Measurements from ENCODE around the gene MYO19.

Gene MYO19, protein sequence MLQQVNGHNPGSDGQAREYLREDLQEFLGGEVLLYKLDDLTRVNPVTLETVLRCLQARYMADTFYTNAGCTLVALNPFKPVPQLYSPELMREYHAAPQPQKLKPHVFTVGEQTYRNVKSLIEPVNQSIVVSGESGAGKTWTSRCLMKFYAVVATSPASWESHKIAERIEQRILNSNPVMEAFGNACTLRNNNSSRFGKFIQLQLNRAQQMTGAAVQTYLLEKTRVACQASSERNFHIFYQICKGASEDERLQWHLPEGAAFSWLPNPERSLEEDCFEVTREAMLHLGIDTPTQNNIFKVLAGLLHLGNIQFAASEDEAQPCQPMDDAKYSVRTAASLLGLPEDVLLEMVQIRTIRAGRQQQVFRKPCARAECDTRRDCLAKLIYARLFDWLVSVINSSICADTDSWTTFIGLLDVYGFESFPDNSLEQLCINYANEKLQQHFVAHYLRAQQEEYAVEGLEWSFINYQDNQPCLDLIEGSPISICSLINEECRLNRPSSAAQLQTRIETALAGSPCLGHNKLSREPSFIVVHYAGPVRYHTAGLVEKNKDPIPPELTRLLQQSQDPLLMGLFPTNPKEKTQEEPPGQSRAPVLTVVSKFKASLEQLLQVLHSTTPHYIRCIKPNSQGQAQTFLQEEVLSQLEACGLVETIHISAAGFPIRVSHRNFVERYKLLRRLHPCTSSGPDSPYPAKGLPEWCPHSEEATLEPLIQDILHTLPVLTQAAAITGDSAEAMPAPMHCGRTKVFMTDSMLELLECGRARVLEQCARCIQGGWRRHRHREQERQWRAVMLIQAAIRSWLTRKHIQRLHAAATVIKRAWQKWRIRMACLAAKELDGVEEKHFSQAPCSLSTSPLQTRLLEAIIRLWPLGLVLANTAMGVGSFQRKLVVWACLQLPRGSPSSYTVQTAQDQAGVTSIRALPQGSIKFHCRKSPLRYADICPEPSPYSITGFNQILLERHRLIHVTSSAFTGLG

GRCh38 chr17:36534840-36535668 lies at the start of gene MYO19, which contains the start of gene PIGW:
Gene MYO19, minus strand, starts transcription at chr17:36534868. Its CDS starts 2,330 bp downstream, at chr17:36532538.
Gene PIGW, plus strand, starts transcription at chr17:36534987. Its CDS starts 2,115 bp downstream, at chr17:36537102.
- DNase-seq: peak; percentile 93

- no peak for DNase-seq
These were observed 49.1 kb upstream of the MYO19 start for GRCh38 chr17:36583787-36584186.

DNA sequence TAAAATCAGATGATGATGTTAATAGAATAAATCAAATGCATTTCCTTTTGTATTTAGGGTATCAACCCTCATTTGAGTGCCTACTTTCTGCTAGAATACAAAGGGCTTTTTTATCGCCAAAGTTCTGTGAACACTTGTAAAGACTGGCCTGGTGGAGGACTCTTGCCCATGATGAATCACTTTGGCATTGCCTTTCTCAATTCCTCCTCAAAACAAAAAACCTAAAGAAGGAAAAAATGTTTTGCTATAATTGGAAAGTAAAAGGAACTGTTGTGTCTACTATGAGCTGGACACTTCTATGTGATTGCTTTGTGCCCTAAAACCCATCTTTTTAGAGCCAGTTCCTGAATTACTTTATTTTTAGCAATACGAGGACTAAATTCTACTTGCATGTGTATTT lies 44.0 kb upstream of the MYO19 start:
- DNase-seq: no peak

GRCh38 chr17:36576793-36577192 lies 42.1 kb upstream of the MYO19 start:
- no peak for DNase-seq

- no peak for DNase-seq
These were observed 40.4 kb upstream of the MYO19 start for GRCh38 chr17:36575028-36575427.

DNA sequence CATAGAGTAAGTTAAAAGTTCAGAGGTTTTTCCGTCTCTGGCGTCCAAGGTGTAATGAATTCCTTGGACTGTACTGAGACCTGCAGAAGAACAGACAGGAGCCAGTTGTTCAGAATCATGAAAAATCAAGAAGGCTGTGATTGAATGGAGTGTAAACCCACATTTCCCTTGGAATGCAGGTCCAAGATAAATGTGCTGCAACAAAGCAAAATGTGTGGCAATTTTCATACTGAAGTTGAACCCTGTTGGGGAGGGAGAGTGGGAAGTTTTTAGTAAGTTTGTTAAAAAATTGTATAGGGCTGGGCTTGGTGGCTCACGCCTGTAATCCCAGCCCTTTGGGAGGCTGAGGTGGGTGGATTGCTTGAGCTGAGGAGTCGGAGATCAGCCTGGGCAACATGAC lies 31.4 kb upstream of the MYO19 start:
- DNase-seq: no peak

- no peak for DNase-seq
These were observed 18.8 kb upstream of the MYO19 start for GRCh38 chr17:36553459-36553858.

DNA sequence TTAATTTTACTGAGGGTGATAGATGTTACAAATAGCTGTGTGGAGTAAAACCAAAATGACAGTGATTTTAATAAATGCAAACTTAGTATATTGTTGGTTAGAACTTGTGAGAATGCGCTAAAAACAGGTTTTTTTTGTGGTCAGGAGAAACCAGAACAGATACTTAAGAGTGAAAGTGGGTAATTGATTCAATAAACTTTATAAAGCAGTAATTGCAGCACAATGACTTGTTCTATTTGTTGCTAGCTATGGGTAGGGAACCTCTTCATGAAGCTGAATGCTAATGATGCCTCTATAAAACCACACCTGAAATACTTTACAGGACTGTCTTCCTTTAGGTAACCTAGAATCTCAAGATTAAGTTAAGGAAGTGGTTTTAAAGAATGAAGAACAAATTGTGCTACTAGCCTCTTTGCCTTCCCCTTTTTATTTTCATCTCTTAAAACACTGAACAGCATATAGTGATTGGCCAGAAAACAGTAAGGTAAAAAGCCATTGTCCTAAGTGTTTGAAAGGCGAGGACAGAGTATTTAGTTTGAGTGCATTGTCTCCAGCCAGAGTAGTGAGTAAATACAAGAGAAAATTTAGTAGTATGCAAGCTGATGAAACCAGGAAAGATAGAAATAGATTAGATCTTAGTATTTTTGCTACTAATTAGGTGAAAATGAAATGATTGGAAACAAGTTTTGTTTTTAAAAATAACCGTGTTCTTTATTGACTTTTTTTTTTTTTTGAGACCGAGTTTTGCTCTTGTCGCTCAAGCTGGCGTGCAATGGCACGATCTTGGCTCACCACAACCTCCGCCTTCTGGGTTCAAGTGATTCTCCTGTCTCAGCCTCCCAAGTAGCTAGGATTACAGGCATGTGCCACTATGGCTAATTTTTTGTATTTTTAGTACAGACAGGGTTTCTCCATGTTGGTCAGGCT lies 16.1 kb upstream of the MYO19 start:
- no peak for DNase-seq

GRCh38 chr17:36547776-36548175 lies 13.1 kb upstream of the MYO19 start:
- no peak for DNase-seq

GRCh38 chr17:36546418-36547093 lies 11.9 kb upstream of the MYO19 start:
- no peak for DNase-seq

GRCh38 chr17:36545465-36546417 lies 11.1 kb upstream of the MYO19 start:
- peak; percentile 99 for DNase-seq

DNA sequence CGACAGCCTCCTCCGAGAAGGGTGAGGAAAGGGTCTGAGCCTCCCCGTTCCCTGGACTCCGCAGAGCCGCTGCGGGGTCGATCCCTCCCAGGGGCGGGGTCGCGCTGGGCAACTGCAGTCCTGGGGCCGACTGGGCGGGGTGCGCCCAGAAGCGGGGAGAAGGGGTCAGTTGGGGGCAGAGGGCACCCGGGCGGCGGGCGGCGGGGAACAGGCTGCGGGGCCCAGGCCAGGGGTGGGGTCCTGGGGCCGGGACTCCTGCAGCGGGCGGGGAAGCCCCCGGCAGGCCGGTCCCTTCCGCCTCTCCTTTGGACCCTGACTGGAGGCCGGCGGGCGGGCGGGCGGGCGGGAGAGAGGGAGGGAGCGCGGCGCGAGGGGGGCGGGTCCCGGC lies 10.4 kb upstream of the MYO19 start:
- no peak for DNase-seq

GRCh38 chr17:36544307-36545076 lies 9.8 kb upstream of the MYO19 start, which contains the start of gene GGNBP2:
Gene GGNBP2, plus strand, starts transcription at chr17:36544919. Its CDS starts 806 bp downstream, at chr17:36545725.
- peak; percentile 94 for DNase-seq

GRCh38 chr17:36544044-36544306 lies 9.3 kb upstream of the MYO19 start:
- DNase-seq: peak; percentile 28

- DNase-seq: no peak
These were observed 8.1 kb upstream of the MYO19 start for GRCh38 chr17:36542755-36543154.

DNA sequence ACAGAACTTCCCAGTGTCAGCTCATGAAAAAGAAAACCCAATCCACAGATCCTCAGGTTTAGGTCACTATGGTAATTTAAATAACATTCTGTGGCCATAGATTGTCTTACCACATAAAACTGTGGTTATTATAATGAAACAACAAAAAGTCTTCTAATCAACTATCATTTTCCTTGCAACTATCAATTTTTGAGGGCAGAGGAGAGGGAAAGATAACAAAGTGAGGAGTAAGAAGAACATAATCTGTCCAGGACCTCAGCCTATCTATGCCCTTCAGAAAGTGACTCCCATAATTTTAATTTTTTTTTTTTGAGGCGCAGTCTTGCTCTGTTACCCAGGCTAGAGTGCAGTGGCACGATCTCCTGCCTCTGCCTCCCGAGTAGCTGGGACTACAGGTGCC lies 6.0 kb upstream of the MYO19 start:
- DNase-seq: no peak

GRCh38 chr17:36535669-36536081 lies 1.0 kb upstream of the MYO19 start:
- DNase-seq: no peak

DNA sequence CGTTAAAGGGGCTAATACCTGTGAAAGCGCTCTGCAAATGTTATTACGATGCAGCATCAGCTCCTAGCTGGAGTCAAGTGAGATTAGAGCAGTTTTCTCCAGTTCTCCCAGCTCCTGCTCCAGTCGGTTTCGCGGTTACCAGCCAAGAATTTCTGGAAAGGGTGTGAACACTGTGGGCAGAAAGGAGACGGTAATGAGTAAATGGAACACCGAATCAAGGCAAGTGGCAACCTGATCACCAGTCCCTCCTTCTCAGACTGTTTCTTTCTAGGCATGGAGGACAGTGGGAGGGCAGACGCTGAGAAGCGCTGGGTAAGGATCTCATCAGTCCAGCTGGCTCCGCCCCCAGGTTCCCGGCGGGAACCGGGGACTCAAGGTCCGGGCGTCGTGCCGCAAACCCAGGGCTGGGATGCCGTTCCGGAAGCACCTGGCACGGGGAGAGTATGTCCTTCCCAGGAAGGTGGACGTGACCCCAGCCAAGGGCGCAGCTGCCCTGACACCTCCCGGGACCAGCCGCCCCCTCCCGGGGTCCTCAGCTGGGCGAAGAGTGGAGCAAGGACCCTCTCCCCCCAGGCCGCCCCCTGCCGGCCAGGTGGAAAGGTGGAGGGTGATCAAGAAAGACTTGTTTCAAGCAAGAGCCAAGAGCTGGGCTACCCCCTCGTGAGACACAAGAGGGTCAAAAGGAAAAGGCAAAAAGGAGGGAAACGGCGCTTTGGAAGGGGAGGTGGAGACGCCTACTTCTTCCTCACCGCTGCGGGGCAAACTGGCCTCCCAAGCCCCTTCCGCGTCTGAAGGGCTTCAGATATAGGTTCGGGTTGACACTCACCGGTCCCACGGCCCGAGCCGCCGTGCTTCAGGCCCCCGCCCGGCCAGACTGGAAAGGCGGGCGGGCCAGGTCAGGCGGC lies 481 bp downstream of the MYO19 start:
- DNase-seq: peak; percentile 76
